H1 (cell line): Measurements from ENCODE around the gene RPS6KA2. TPM values are rescaled to one million over a fixed set of nuclear protein-coding genes. Genes with fewer than 3 reads are reported as not detected.

Experiments used
- CTCF ChIA-PET: fragments of 300-600 bp; sonication (Branson Sonifier 250); formaldehyde crosslinking; loops from one replicate; lab custom pipeline; 2021; ENCODE audit not compliant: partially characterized antibody; lab: Charles Lee
- POLR2A ChIA-PET: fragments of 300-600 bp; sonication (Branson Sonifier 250); formaldehyde crosslinking; loops from one replicate; lab custom pipeline; 2021; ENCODE audit warnings: inconsistent platforms; ENCODE audit not compliant: partially characterized antibody; lab: Charles Lee
- DNase-seq, 2 experiments: peaks; one replicate each; pipeline versions ENCODE4 v3.0.0 to v3.0.0-alpha.2; 2010 to 2022; ENCODE audit warnings: low spot score in 2 of 2, low read depth in 1 of 2, mixed read lengths in 1 of 2
- FAIRE-seq: peaks from 2 replicates; lab custom pipeline; 2011; peaks lifted over from hg19 to GRCh38; lab: Jason Lieb, UNC
- H2AFZ ChIP-seq: 2 replicates; pipeline ENCODE4 v1.8.1; 2012; ENCODE audit warnings: low read length, inconsistent platforms
- H2AK5ac ChIP-seq: 2 replicates; pipeline ENCODE4 v1.6.1; 2013; ENCODE audit warnings: low read depth, low read length
- H2BK120ac ChIP-seq: replicated peaks from 2 replicates; pipeline ENCODE3; 2013; ENCODE audit warnings: low read depth, low read length, inconsistent platforms
- H2BK12ac ChIP-seq: 2 replicates; pipeline ENCODE4 v1.6.1; 2013; ENCODE audit warnings: low read depth, low read length
- H2BK15ac ChIP-seq: 2 replicates; pipeline ENCODE4 v1.6.1; 2013; ENCODE audit warnings: low read length
- H2BK20ac ChIP-seq: 2 replicates; pipeline ENCODE4 v1.6.1; 2013; ENCODE audit warnings: low read length
- H2BK5ac ChIP-seq: 2 replicates; pipeline ENCODE4 v1.6.1; 2013; ENCODE audit warnings: low read depth, low read length
- H3K14ac ChIP-seq: 2 replicates; pipeline ENCODE4 v1.6.1; 2013; ENCODE audit warnings: inconsistent platforms; ENCODE audit not compliant: insufficient read length
- H3K18ac ChIP-seq: 2 replicates; pipeline ENCODE4 v1.6.1; 2013; ENCODE audit warnings: low read length; ENCODE audit errors: extremely low read depth
- H3K23ac ChIP-seq: 2 replicates; pipeline ENCODE4 v1.6.1; 2013; ENCODE audit warnings: inconsistent platforms; ENCODE audit not compliant: insufficient read length
- H3K23me2 ChIP-seq: 2 replicates; pipeline ENCODE4 v1.6.1; 2013; ENCODE audit warnings: low read depth, low read length
- H3K27ac ChIP-seq: 2 replicates; pipeline ENCODE4 v1.6.1; 2011; ENCODE audit warnings: low read depth, low read length, inconsistent platforms
- H3K27me3 ChIP-seq, 4 experiments: replicated peaks in 1 of 4; 1 replicate in 1 of 4; 2 replicates in 3 of 4; pipeline versions ENCODE4 v1.6.1 to v1.8.1; 2011 to 2013; ENCODE audit warnings: low read length in 3 of 4, mild to moderate bottlenecking in 3 of 4, inconsistent platforms in 2 of 4, mixed read lengths in 2 of 4, moderate library complexity in 1 of 4; ENCODE audit not compliant: control insufficient read depth in 3 of 4, insufficient read depth in 3 of 4; ENCODE audit errors: extremely low read depth in 1 of 4
- H3K36me3 ChIP-seq, 4 experiments: 2 replicates each; pipeline versions ENCODE4 v1.6.1 to v1.8.1; 2011 to 2013; ENCODE audit warnings: mild to moderate bottlenecking in 4 of 4, low read length in 3 of 4, moderate library complexity in 2 of 4, control low read depth in 1 of 4, inconsistent platforms in 1 of 4; ENCODE audit not compliant: insufficient read depth in 4 of 4, control insufficient read depth in 2 of 4
- H3K4ac ChIP-seq: replicated peaks from 2 replicates; pipeline ENCODE3; 2013; ENCODE audit warnings: low read length, low read depth, mixed read lengths, inconsistent platforms; ENCODE audit not compliant: insufficient read length
- H3K4me1 ChIP-seq, 4 experiments: replicated peaks in 1 of 4; 1 replicate in 1 of 4; 2 replicates in 3 of 4; pipeline versions ENCODE4 v1.6.1 to v1.8.1; 2011 to 2013; ENCODE audit warnings: low read length in 3 of 4, inconsistent platforms in 2 of 4, mixed read lengths in 1 of 4; ENCODE audit not compliant: insufficient read depth in 4 of 4, control insufficient read depth in 3 of 4
- H3K4me2 ChIP-seq, 2 experiments: 2 replicates each; pipeline versions ENCODE4 v1.6.1 to v1.8.1; 2011 to 2013; ENCODE audit warnings: low read depth in 2 of 2, low read length in 2 of 2, control low read depth in 1 of 2, inconsistent platforms in 1 of 2, mild to moderate bottlenecking in 1 of 2; ENCODE audit not compliant: insufficient read depth in 1 of 2
- H3K4me3 ChIP-seq, 4 experiments: fragments of 200-600, 300-600 bp in 1 of 4; sonication (generic), shearing (Covaris generic), sonication (Bioruptor Twin) in 1 of 4; 2 replicates each; pipeline versions ENCODE4 v1.5.1 to v1.8.1; 2011 to 2016; ENCODE audit warnings: low read length in 4 of 4, low read depth in 3 of 4, control low read depth in 2 of 4, inconsistent platforms in 2 of 4, mild to moderate bottlenecking in 2 of 4, mixed read lengths in 1 of 4, moderate library complexity in 1 of 4; ENCODE audit not compliant: insufficient read depth in 2 of 4; ENCODE audit errors: extremely low read depth in 1 of 4
- H3K56ac ChIP-seq: replicated peaks from 2 replicates; pipeline ENCODE3; 2013; ENCODE audit warnings: low read depth, mild to moderate bottlenecking, mixed read lengths, low read length, inconsistent platforms; ENCODE audit not compliant: insufficient read length
- H3K79me1 ChIP-seq: 2 replicates; pipeline ENCODE4 v1.6.1; 2013; ENCODE audit warnings: low read depth, low read length, control low read depth
- H3K79me2 ChIP-seq, 2 experiments: 2 replicates each; pipeline versions ENCODE4 v1.6.1 to v1.8.1; 2012 to 2013; ENCODE audit warnings: low read length in 2 of 2, mild to moderate bottlenecking in 2 of 2, inconsistent platforms in 1 of 2; ENCODE audit not compliant: insufficient read depth in 2 of 2, control insufficient read depth in 1 of 2
- H3K9ac ChIP-seq, 4 experiments: replicated peaks in 1 of 4; 1 replicate in 1 of 4; 2 replicates in 3 of 4; pipeline versions ENCODE4 v1.6.1 to v1.8.1; 2011 to 2013; ENCODE audit warnings: low read depth in 3 of 4, low read length in 3 of 4, control low read depth in 2 of 4, mild to moderate bottlenecking in 2 of 4, moderate library complexity in 2 of 4, inconsistent platforms in 1 of 4; ENCODE audit errors: extremely low read depth in 1 of 4
- H3K9me3 ChIP-seq, 2 experiments: 2 replicates each; pipeline versions ENCODE4 v1.6.1 to v1.8.1; 2012 to 2013; ENCODE audit warnings: mild to moderate bottlenecking in 2 of 2, moderate library complexity in 2 of 2, control low read depth in 1 of 2, inconsistent platforms in 1 of 2, low read depth in 1 of 2, low read length in 1 of 2, mixed read lengths in 1 of 2; ENCODE audit not compliant: insufficient read depth in 2 of 2
- H4K20me1 ChIP-seq, 2 experiments: replicated peaks in 1 of 2; 2 replicates each; pipeline versions ENCODE3 to v1.8.1; 2011 to 2013; ENCODE audit warnings: inconsistent platforms in 2 of 2, low read length in 2 of 2, mild to moderate bottlenecking in 1 of 2; ENCODE audit not compliant: insufficient read depth in 2 of 2, control insufficient read depth in 1 of 2
- H4K5ac ChIP-seq: 2 replicates; pipeline ENCODE4 v1.6.1; 2013; ENCODE audit warnings: low read length, low read depth, mixed read lengths, inconsistent platforms; ENCODE audit not compliant: insufficient read length
- H4K8ac ChIP-seq: 2 replicates; pipeline ENCODE4 v1.8.0; 2013; ENCODE audit warnings: mild to moderate bottlenecking, moderate library complexity, low read length, inconsistent platforms; ENCODE audit not compliant: insufficient read depth; ENCODE audit errors: extremely low read depth
- H4K91ac ChIP-seq: replicated peaks from 2 replicates; pipeline ENCODE3; 2013; ENCODE audit warnings: low read length, mixed read lengths, inconsistent platforms; ENCODE audit not compliant: insufficient read length
- ASH2L ChIP-seq: fragments of 200-600, 300-600 bp; sonication (generic); IDR thresholded peaks from one replicate; pipeline ENCODE4 v1.7.1; 2017; ENCODE audit warnings: low read length
- BRCA1 ChIP-seq: IDR thresholded peaks from 2 replicates; pipeline ENCODE4 v1.6.1; 2012; ENCODE audit warnings: low read depth, low read length, improper control_type of control experiment
- CREB1 ChIP-seq: IDR thresholded peaks from 2 replicates; pipeline ENCODE4 v1.6.1; 2012; ENCODE audit warnings: inconsistent platforms
- E2F6 ChIP-seq: IDR thresholded peaks from 2 replicates; pipeline ENCODE4 v1.6.1; 2012; ENCODE audit warnings: inconsistent platforms
- EP300 ChIP-seq, 2 experiments: IDR thresholded peaks; 1 replicate in 1 of 2; 2 replicates in 1 of 2; pipeline ENCODE4 v1.6.1; 2011 to 2012; ENCODE audit warnings: low read depth in 2 of 2, low read length in 2 of 2, mild to moderate bottlenecking in 2 of 2, borderline replicate concordance in 1 of 2, inconsistent platforms in 1 of 2, moderate library complexity in 1 of 2
- HDAC2 ChIP-seq, 2 experiments: fragments of 300-600 bp in 1 of 2; sonication (generic) in 1 of 2; IDR thresholded peaks; 2 replicates each; pipeline ENCODE4 v1.6.1; 2011 to 2012; ENCODE audit warnings: low read depth in 2 of 2, low read length in 2 of 2, mild to moderate bottlenecking in 2 of 2, moderate library complexity in 2 of 2, borderline replicate concordance in 1 of 2, inconsistent platforms in 1 of 2
- PHF8 ChIP-seq: fragments of 200-600 bp; sonication (generic); conservative IDR thresholded peaks from 2 replicates; pipeline ENCODE4 v1.7.1; 2012; ENCODE audit warnings: low read depth, mild to moderate bottlenecking, inconsistent platforms, low read length, moderate library complexity
- POLR2A ChIP-seq, 2 experiments: IDR thresholded peaks; 1 replicate in 1 of 2; 2 replicates in 1 of 2; pipeline ENCODE4 v1.6.1; 2011; ENCODE audit warnings: low read depth in 2 of 2, low read length in 2 of 2, mild to moderate bottlenecking in 2 of 2; ENCODE audit errors: control extremely low read depth in 1 of 2
- POU5F1 ChIP-seq: IDR thresholded peaks from 2 replicates; pipeline ENCODE4 v1.6.1; 2011; ENCODE audit warnings: low read depth, mild to moderate bottlenecking, low read length, moderate library complexity
- RNF2 ChIP-seq: fragments of 200-900, 300-1000 bp; sonication (generic); IDR thresholded peaks from 2 replicates; pipeline ENCODE4 v1.7.1; 2016; ENCODE audit warnings: borderline replicate concordance, low read depth, mild to moderate bottlenecking, antibody characterized with exemption, low read length; ENCODE audit not compliant: poor library complexity, severe bottlenecking; ENCODE audit errors: missing control alignments
- SP1 ChIP-seq: IDR thresholded peaks from 2 replicates; pipeline ENCODE4 v1.6.1; 2011; ENCODE audit warnings: low read depth, low read length
- TAF1 ChIP-seq: IDR thresholded peaks from 2 replicates; pipeline ENCODE4 v1.6.1; 2011; ENCODE audit warnings: mild to moderate bottlenecking, low read depth, low read length
- ZNF274 ChIP-seq: IDR thresholded peaks from 2 replicates; pipeline ENCODE4 v1.7.0; 2012; ENCODE audit warnings: low read length, borderline replicate concordance; ENCODE audit errors: extremely low read depth
- WGBS, 2 experiments: shearing (Covaris generic) in 1 of 2; methylation state at CpG; one replicate each; pipeline versions ENCODE4 v1.1.6 to v1.1.7; 2013 to 2015; ENCODE audit warnings: low lambda C conversion rate in 2 of 2, mixed read lengths in 2 of 2, inconsistent platforms in 1 of 2, low coverage in 1 of 2, missing lambda C conversion rate in 1 of 2; ENCODE audit not compliant: insufficient replicate concordance in 2 of 2, insufficient coverage in 1 of 2, insufficient read length in 1 of 2; ENCODE audit errors: extremely low coverage in 1 of 2, missing lambda C conversion rate in 1 of 2; 5-methylcytosine and 5-hydroxymethylcytosine counted together
- polyA plus RNA-seq, 7 experiments: library from polyadenylated mRNA; depleted of rRNA in 3 of 7; stranded (reverse) in 5 of 7; unstranded in 2 of 7; fragments of >200 nt in 5 of 7; fragments of 200-250 nt in 2 of 7; gene quantifications; 1 replicate in 5 of 7; 2 replicates in 1 of 7; 4 replicates in 1 of 7; pipeline versions ENCODE4 v1.2.1 to v1.2.3, GENCODE V29; 2011 to 2013; ENCODE audit warnings: missing spikeins in 2 of 7, mixed read lengths in 2 of 7
- total RNA-seq: library from RNA; stranded (reverse); fragmentation: NEBNext Ultra II Directional; extraction: Animal tissue kit (Norgen Biotek cat#: 25700); gene quantifications from 2 replicates; pipeline ENCODE4 v1.2.1, GENCODE V29; 2021

The RPS6KA2 gene
- total and polyA plus RNA-seq, 2 of the 8 experiments (the other 6 are each of a cell fraction or from before 2014, with no cell fraction given): 8.8 to 25.7 TPM

- 73% methylated on average over 6 of the region's 6 CpGs; no CpG with 5 or more reads in 1 of the 2 experiments for WGBS, 2 experiments
- Histone ChIP-seq H4K91ac (no peak overlapping the region), H2AFZ (peak overlapping the region; percentile 82; the same call in 1 of the 2 replicates)
- no peak for TF ChIP-seq EP300 (IDR thresholded peaks at IDR 0.05; ENCODE audit: borderline replicate concordance in 1 of 2, low read depth in 2 of 2, low read length in 2 of 2)
- no peak for TF ChIP-seq CREB1
- TF ChIP-seq E2F6: no peak
- no peak for TF ChIP-seq TAF1
- no peak for TF ChIP-seq RNF2
- TF ChIP-seq SP1: no peak
- no peak for TF ChIP-seq ZNF274
- no peak for TF ChIP-seq POLR2A (IDR thresholded peaks at IDR 0.05; ENCODE audit: control extremely low read depth in 1 of 2, low read depth in 2 of 2, low read length in 2 of 2)
- TF ChIP-seq POU5F1: no peak
- TF ChIP-seq BRCA1: no peak
- TF ChIP-seq HDAC2 (IDR thresholded peaks at IDR 0.05; ENCODE audit: borderline replicate concordance in 1 of 2, low read depth in 2 of 2, low read length in 2 of 2): no peak
- no peak for TF ChIP-seq PHF8
- no peak for TF ChIP-seq ASH2L
Observed at GRCh38 chr6:166381381-166381732, 245.7 kb downstream of the RPS6KA2 start.

More at GRCh38 chr6:166381381-166381732, 245.7 kb downstream of the RPS6KA2 start:
- H3K4me3 ChIP-seq: peak overlapping the region; percentile 59 to 83 (median 62); a peak in 7 of 8 replicates
- H3K27ac ChIP-seq: no peak overlapping the region
- no peak overlapping the region for H4K8ac ChIP-seq
- H3K23ac ChIP-seq: no peak overlapping the region
- no peaks in the 10 kb centered on the region for H3K36me3 ChIP-seq
- no peak overlapping the region for H3K9ac ChIP-seq
- no peak overlapping the region for H3K56ac ChIP-seq
- H3K23me2 ChIP-seq: peaks cover 7% of the 10 kb centered on the region
- no peak overlapping the region for H2BK12ac ChIP-seq
- no peak overlapping the region for H3K4ac ChIP-seq
- H3K18ac ChIP-seq: no peak overlapping the region
- H3K14ac ChIP-seq: no peak overlapping the region
- H4K5ac ChIP-seq: no peak overlapping the region
- DNase-seq (no peak), FAIRE-seq (no peak)
- no peaks in the 10 kb centered on the region for H3K79me1 ChIP-seq
- H3K4me2 ChIP-seq: peak overlapping the region; percentile 78 to 100
- H3K9me3 ChIP-seq: no peaks in the 10 kb centered on the region
- peaks cover 0 to 3% of the 10 kb centered on the region in 2 experiments for H4K20me1 ChIP-seq
- H2BK15ac ChIP-seq: no peak overlapping the region
- ChIA-PET CTCF (interaction anchor here (0.6 to 6.4 kb wide), 35 partner anchors 9 to 107 kb away, joined by 3 to 88 read pairs (median 4); partner anchors contain the start of genes PRR18 and SFT2D1), POLR2A (interaction anchor here (0.8 to 1.6 kb wide), 5 partner anchors 16 to 74 kb away, joined by 3 to 6 read pairs (median 5); no protein-coding TSS in a partner anchor)
- H2AK5ac ChIP-seq: no peak overlapping the region
- H2BK120ac ChIP-seq: no peak overlapping the region
- H2BK20ac ChIP-seq: no peak overlapping the region
- no peak overlapping the region for H2BK5ac ChIP-seq
- no peaks in the 10 kb centered on the region for H3K27me3 ChIP-seq
- peaks cover 0 to 4% (median 1%) of the 10 kb centered on the region in 4 experiments; a peak in 3 of 7 replicates for H3K4me1 ChIP-seq
- H3K79me2 ChIP-seq: 0 out of 4 replicates have a peak, but pooled peaks cover 0 to 4% of the 10 kb centered on the region in 2 experiments
